ENCODE data around the gene APBB2. TPM values are rescaled to one million over a fixed set of nuclear protein-coding genes. Genes with fewer than 3 reads are reported as not detected.

The APBB2 gene
- total and polyA plus RNA-seq, 2 of the 8 experiments (the other 6 are each of a cell fraction or from before 2014, with no cell fraction given) = 58.7 to 59.4 TPM

DNA sequence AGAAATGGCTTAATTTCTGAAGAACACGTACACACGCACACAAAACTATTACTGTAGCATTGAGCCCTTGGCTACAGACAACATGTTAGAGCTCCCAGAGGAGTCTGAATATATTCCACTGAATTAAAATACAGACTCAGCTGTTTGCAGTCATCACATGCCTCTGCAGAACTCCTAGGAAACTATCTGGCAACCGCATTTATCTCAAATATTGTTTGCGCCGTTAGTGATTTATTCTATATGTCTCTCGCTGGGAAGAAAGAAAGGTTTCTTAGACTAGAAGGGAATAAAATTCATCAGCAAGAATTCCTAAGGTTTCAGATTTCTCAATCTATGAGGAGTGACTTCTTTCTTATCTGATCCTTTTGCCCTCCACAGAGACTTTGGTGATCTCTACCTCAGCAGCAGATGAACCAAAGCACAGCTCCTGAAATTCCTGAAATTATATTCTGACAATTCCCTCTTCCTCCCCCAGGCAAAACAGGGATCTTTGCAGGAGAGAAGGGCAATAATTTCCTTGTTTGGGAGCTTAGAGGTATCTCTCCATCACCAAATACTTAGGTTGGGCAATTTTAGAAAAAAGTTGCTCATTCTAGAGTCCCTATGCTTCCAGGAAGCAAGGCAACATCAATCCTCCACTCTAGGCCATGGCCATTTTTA is 199.2 kb downstream of the APBB2 start (continued):
- TF ChIP-seq RNF2 (IDR thresholded peaks at IDR 0.05; ENCODE audit: borderline replicate concordance, low read depth, low read length, missing control alignments, poor library complexity, severe bottlenecking) = no peak
- TF ChIP-seq GABPA (IDR thresholded peaks at IDR 0.05; ENCODE audit: borderline replicate concordance, insufficient read depth, low read length) = no peak
- TF ChIP-seq CBX8 (IDR thresholded peaks at IDR 0.05; ENCODE audit: borderline replicate concordance, low read depth, low read length) = no peak
- TF ChIP-seq, protein P1, sequence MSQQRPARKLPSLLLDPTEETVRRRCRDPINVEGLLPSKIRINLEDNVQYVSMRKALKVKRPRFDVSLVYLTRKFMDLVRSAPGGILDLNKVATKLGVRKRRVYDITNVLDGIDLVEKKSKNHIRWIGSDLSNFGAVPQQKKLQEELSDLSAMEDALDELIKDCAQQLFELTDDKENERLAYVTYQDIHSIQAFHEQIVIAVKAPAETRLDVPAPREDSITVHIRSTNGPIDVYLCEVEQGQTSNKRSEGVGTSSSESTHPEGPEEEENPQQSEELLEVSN (IDR thresholded peaks at IDR 0.05) = no peak
- TF ChIP-seq EP300 (IDR thresholded peaks at IDR 0.05; ENCODE audit: borderline replicate concordance in 1 of 2, low read depth in 2 of 2, low read length in 2 of 2) = no peak
- no peak for TF ChIP-seq SP1 (IDR thresholded peaks at IDR 0.05; ENCODE audit: low read depth, low read length)
- TF ChIP-seq ZNF274 (IDR thresholded peaks at IDR 0.05; ENCODE audit: borderline replicate concordance, extremely low read depth, low read length) = no peak

All from H1 (cell line).